Measurements from ENCODE around the gene IL17RB.

The IL17RB gene, protein sequence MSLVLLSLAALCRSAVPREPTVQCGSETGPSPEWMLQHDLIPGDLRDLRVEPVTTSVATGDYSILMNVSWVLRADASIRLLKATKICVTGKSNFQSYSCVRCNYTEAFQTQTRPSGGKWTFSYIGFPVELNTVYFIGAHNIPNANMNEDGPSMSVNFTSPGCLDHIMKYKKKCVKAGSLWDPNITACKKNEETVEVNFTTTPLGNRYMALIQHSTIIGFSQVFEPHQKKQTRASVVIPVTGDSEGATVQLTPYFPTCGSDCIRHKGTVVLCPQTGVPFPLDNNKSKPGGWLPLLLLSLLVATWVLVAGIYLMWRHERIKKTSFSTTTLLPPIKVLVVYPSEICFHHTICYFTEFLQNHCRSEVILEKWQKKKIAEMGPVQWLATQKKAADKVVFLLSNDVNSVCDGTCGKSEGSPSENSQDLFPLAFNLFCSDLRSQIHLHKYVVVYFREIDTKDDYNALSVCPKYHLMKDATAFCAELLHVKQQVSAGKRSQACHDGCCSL

DNA sequence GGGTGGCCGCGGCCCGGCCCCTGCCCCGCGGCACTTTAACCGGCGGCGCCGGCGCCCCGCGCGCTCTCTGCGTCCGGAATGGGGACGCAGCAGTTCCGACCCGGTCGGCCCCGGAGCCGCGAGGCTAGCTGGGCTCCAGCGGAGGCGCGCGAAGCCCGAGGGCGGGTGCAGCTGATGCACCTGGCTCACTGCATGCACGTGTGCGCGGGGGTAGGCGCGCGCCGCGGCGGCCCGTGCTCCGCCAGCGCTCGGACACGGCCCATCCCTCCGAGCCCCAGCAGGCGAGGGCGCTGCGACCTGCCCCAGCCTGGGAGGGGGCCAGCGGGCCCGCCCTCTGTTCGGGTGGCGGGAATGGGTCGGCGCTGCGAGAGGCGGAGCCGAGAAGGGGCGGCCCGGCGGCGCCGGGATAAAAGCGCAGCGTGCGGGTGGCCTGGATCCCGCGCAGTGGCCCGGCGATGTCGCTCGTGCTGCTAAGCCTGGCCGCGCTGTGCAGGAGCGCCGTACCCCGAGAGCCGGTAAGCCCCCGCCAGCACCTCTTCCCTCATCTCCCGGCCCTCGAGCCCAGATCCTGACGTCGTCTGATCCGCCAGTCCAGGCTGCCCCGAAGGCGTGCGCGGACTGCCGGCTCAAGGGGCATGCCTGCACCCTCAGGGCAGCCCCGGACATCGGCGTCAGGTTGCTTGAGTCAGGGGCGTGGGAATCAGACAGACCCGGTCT lies at the start of gene IL17RB, which contains the start of gene CHDH:
Gene IL17RB (plus strand): TSS at position 435 of the 717 bp plus-strand sequence. CDS start 21 bp downstream, at position 456.
Gene CHDH (minus strand): TSS at position 286 of the 717 bp plus-strand sequence. CDS start 22,411 bp downstream, outside the sequence.
- no peak for DNase-seq

DNA sequence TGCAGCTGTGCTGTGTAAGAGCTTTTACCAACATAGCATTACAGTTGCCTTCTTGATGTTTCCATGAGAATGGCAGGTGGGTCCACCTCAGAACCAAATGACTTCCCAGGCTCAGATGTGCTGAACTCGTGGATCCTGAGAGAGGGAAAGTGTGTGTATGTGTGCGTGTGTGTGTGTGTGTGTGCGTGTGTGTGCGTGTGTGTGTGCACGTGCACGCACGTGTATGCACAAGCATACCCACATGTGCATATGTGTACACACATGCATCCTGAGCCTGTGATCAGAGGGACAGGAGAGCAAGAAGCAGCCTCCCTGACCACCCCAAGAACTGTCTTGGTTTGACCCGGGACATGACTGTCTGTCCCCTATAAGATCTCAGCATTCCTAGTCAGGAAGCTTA lies 48.2 kb upstream of the IL17RB start:
- DNase-seq = no peak

DNA sequence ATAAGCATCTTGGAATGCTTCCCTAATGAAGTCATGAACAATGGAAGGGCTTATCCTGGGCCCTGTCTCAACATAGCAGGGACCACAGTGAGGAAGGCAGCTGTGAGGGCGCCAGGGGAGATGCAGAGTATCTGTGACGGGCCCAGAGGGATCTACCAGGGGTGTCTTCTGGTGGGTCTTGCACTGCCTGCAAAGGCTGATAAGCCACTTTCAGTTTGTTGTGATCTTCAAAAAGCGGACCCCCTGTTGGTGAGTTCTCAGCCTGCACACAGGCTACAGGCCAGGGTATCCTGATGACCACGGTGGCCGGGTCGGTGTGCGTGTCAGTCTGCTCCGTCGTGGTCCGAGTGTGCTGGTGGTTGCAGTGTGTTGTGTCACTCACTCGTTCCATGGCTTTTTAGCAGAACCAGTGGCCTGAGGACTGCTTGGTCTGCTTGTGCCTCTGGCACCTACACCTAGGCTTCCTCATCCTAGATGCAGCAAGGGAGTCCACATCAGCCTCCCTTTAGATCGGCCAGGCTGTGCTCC lies 47.0 kb upstream of the IL17RB start:
- no peak for DNase-seq

DNA sequence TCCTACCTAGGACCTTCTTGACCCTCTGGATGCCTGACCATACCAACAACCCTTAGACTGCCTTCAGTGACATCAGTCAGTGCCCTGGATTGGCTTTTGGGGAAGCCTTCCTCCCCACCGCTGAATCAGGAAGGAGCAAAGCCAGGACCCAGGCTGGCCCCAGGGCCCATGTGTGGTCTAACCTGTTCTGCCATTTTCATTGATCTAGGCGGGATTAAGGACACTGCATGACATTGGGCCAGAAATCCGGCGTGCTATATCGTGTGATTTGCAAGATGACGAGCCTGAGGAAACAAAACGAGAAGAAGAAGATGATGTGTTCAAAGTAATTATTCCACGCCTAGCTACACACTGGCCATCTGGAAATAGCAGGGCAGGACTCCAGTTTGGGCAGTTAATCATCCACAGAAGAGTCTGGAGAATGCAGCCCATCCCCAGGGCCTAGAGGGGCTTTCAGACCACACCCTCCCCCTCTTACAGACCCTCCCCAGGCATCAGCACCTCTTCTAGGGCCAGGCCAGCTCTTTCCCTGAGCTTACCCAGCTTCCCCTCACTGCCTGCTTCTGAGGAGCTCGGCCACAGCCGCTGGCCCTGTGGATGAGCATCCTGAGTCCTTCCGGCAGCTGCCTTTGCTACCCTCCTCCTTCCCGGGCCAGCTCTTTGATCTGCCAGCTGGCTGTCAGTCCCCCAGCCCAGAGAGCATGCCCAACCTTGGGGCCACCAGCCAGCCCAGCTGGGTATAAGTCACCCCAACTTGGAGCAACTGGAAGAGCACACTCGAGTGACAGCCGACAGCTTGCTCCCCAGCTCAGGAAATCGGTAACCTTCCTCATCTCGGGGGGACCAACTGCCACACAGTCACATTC lies 46.1 kb upstream of the IL17RB start:
- no peak for DNase-seq

DNA sequence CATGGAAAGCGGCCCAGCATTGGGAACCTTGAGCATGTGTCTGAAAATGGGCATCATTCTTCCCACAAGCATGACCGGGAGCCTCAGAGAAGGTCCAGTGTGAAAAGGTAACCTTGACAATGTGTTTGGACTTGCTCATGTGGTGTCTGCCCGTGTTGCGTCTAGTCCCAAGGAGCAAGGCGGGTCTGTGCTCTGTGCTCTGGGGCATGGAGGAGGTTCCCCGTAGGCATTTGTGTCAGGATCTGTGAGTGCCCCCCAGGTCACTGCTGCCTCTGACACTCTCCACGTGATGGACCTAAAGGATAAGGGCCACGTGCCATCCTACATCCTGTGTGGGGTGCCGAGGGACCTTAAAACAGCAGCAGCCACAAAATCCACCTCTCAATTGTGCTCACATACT lies 45.0 kb upstream of the IL17RB start:
- no peak for DNase-seq

DNA sequence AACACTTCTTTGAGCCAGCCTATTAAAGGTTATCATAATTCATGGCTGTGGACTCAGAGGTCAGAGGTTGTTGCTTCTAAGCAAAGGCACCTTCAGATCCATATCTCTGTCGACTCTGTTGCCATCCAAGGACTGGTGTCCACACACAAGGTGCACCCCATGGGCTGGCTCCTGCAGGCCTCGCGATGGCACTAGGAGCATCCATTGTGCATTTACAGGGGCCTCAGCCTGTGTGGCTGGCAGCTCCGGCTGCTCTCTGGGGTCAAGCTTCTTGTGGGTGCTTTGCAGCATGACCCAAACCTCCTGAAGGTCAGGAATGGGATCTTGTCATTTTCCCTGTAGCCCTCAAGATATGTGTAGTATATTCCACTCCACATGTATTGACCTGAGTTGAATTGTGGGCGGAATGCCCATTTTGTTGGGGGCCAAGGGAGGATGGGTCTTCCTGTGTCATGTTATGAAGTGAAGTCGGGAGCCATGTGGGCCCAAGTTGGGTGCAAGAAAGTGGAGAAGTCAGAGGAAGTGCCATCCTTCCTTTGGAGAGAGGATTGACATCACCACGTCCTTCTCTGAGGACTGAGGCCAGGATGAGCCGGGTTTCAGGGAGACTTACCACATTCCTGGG lies 44.0 kb upstream of the IL17RB start:
- DNase-seq = no peak

DNA sequence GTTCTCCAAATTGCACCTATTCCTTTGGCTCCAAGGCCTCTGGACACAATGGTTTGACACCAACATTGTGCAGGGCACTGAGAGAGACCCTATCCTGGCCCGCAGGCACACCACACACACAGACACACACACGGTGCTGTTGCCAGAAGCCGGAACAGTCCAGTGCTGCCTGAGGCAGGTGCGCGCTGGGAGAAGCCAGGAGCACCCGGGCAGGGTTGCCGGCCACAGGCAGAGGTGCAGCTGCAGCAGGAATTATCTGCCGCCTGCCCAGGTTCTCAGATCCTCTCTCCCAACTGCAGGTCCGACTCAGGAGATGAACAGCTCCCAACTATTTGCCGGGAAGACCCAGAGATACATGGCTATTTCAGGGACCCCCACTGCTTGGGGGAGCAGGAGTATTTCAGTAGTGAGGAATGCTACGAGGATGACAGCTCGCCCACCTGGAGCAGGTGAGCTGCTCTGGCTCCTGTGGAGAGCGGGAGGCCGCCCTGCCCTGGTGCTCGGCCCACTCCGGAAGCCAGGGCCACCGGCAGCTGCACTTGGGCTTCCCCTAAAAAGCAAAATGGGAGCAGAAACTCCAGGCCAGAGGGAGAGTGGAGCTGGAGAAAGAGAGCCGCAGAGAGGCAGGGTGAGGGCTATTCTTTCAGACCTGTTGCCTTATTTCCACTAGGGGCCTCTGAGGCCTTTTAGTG lies 43.1 kb upstream of the IL17RB start:
- no peak for DNase-seq

DNA sequence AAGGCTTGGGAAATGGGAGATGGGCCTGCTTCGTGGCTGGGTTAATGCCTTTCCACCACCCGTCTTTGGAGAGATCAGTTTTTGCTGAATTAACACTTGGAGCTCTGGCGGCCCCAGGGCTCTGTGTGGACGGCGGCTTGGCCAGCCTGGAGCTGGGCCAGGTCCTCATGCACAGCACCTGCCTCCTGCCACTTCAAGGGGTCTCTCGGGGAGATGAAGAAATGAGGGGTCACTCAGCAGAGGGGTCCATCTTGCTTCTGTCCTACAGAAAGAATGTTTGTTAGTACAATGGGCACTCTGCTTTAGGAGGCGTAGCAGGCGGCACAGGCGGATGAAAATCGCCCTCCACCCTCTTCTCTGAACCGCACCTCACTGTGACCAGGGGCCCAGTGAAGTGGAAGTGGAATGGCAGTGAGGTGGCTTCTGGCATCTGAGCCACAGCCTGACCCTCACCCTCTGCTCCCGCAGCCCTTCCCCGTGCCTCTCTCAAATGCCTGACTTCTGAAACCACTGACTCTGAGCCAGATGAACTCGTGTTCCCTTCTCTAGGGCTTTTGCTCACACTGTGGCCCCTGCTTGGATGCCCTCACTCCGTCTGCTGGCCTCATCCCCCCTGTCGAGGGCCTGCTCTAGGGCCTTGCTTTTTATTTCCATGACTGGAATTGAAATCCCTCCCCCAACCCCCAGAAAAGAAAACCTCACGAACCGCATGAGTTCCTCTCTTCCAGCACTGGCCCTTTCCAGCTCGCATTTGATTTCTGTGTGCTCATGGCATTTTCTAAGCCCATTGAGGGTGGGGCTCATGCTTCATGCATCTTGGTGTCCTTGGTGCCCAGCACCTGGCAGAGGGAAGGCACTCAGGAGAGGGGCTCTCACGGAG lies 42.3 kb upstream of the IL17RB start:
- DNase-seq = no peak

DNA sequence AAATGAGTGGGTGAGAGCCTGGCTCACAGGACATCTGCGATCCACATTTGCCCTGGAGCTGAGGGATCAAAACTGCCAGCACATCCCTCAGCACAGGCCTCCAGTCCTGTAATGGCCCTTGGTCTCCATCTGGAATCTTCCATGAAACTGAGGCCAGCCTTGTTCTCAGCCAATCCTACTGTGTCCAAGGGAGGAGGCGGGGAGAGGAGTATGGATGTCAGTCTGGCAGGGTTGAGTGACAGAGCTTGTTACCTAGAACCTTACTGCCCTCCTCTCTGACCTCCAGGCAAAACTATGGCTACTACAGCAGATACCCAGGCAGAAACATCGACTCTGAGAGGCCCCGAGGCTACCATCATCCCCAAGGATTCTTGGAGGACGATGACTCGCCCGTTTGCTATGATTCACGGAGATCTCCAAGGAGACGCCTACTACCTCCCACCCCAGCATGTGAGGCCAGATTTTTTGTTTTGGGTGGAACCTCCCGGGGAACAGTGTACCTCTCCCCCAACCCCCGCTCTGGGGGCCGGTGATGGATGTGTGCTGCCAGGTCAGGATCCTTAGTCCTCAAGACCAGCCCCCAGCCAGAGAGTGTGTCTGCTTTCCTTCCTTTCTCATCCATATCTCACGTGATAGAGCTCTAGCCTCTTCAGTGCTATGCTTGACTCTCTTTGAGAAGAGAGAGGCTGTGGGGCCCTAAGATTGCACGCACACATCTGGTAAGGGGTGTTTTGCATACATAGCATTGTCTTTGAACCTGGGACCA lies 41.5 kb upstream of the IL17RB start:
- DNase-seq = peak in 1 of 2 experiments; percentile 52

DNA sequence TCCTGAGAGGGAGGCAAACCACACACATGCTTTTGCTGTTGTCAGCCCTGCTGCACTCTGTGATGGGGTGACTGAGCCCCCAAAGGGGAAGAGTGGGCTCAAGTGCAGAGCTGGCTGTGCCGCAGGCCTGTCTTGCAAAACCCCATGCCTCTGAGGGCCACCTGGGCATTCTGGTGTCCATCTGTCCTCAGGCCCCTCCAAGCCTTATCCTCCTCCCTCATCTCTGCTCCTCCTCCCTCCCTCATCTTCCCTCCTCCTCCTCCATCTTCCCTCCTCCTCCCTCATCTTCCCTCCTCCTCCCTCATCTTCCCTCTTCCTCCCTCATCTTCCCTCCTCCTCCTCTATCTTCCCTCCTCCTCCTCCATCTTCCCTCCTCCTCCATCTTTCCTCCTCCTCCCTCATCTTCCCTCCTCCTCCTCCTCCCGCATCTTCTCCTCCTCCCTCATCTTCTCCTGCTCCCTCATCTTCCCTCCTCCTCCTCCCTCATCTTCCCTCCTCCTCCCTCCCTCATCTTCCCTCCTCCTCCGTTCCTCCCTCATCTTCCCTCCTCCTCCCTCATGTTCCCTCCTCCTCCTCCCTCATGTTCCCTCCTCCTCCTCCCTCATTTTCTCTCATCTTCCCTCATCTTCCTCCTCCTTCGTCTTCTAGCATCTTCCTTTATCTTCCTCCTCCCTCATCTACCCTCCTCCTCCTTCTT lies 40.8 kb upstream of the IL17RB start:
- no peak for DNase-seq

DNA sequence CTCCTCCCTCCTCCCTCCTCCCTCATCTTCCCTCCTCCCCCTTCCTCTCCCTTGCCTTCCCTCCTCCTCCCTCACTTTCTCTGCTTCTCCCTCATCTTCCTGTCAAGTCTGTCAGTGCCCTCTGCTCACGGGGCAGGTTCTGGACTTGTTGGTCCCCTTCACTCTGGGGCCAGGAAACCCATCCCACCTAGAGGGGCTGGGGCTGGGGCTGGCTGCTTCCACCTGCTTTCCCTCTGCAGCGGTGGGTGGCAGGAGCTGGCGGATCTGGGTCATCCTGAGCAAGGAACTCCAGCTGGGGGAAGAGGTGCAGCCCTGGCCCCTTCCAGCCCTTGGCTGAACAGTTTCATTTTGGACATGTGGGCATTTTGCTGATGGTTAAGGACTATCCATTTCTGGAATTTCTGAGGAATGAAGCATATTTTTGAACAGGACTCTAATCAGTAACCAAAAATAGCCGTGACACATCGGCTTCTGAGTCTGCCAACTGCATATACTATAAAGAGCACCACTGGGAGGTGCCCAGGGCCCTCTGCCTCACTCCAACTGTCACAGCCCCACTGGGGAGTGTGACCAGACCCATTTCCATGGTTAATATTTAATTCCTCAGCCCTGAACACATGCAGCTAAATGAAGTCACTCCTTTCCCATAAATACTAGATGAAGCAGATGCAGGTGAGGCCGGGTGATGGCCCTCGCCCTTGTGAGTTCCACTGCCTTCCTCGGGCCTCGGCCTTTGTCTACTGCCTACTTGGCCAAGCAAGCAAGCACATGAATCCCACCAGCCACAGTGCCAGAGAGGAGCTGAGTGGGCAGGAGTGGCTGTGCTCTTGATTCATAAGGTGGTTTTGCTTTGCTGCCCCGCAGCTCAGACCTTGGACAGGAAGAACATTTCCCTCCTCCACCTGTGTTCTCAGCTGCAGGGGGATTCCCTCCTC lies 39.9 kb upstream of the IL17RB start:
- no peak for DNase-seq

DNA sequence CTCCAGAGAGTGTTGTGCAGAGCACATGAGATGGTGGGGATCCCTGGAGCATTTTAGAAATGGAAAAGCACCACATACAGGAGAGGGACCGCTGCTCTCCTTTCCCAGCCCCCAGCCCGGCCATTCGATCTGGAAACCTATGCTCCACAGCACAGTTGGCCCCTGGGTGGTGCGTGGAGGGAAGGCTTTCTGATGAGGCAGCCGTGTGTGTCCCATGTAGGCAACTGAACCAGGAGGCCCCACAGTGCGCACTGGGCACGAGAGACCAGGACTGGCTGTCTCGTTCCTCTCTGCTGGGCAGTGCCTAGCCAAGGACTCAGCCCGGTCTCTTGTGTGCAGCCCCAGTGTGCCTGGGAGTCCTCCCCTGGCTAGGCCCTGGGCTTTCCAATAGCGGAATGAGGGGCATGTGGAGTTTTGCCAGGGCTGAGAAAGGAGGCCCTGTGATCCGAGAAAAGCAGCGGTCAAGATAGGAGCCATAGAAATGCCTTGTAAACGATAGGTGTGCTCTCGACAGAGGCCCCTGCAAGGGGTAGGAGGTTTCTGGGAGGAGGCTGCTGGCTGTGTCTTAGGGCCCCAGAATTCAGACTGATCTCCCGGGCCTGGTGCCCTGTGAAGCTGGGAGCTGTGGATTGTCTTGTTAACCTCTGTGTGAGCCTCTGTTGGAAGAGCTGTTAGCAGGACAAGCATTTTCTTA lies 39.1 kb upstream of the IL17RB start:
- DNase-seq = no peak

DNA sequence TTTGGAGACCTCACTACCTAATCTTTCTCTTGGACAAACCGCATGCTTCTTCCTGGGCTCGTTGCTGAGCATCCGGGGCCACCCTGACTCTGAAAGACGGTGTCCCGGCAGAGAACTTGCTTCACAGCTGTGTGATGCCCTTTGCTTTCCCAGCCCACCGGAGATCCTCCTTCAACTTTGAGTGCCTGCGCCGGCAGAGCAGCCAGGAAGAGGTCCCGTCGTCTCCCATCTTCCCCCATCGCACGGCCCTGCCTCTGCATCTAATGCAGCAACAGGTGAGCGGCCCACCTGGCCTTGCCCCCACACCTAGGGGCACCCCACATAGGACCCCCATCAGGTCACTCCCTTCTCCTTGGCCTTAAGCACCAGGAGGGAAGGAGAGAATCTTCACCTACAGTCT lies 37.9 kb upstream of the IL17RB start:
- DNase-seq = no peak

DNA sequence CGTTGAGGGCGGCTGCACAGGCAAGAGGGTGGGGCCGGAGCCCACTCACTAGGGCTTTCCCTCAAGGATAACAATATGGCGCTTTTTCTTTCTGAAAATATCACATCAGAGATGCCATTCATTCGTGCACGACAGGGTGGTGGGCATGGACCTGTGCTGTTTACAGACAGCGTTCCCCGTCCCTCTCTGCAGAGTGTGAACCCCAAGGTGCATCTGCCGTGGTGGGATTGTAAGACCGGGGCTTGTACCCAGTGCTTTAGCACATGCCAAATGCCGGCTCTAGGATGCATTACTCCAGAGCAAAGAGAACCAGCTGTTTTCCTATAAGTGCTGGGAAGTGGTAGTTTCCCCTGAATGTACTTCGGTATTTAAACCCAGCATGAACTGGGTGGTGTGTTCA lies 37.1 kb upstream of the IL17RB start:
- DNase-seq = no peak

DNA sequence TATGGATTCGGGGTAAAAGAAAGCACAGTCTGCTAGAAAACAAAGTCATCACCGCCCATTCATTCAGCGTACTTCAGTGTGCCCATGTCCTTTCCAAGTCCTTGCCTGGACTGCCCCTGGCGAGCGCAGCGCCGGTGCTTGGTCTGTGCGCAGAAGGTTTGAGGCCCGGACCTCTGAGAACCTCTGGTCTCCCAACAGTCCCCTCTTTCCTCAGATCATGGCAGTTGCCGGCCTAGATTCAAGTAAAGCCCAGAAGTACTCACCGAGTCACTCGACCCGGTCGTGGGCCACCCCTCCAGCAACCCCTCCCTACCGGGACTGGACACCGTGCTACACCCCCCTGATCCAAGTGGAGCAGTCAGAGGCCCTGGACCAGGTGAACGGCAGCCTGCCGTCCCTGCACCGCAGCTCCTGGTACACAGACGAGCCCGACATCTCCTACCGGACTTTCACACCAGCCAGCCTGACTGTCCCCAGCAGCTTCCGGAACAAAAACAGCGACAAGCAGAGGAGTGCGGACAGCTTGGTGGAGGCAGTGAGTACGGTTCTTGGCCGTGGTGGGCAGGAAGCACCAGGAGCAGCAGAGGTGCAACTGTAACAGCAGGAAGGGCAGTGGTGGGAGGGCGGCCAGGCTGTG lies 36.5 kb upstream of the IL17RB start:
- no peak for DNase-seq

DNA sequence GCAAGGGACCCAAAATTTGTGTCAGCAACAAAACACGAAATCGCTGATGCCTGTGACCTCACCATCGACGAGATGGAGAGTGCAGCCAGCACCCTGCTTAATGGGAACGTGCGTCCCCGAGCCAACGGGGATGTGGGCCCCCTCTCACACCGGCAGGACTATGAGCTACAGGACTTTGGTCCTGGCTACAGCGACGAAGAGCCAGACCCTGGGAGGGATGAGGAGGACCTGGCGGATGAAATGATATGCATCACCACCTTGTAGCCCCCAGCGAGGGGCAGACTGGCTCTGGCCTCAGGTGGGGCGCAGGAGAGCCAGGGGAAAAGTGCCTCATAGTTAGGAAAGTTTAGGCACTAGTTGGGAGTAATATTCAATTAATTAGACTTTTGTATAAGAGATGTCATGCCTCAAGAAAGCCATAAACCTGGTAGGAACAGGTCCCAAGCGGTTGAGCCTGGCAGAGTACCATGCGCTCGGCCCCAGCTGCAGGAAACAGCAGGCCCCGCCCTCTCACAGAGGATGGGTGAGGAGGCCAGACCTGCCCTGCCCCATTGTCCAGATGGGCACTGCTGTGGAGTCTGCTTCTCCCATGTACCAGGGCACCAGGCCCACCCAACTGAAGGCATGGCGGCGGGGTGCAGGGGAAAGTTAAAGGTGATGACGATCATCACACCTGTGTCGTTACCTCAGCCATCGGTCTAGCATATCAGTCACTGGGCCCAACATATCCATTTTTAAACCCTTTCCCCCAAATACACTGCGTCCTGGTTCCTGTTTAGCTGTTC lies 35.0 kb upstream of the IL17RB start:
- no peak for DNase-seq
